HG03108 (cell line): Measurements from ENCODE around the gene RIPK1.

Experiments used
- ATAC-seq: cut with Tn5 transposase; IDR thresholded peaks from one replicate; pipeline ENCODE4 v1.9.1; 2021; ENCODE audit warnings: moderate library complexity; ENCODE audit not compliant: unreplicated experiment

Gene RIPK1

DNA sequence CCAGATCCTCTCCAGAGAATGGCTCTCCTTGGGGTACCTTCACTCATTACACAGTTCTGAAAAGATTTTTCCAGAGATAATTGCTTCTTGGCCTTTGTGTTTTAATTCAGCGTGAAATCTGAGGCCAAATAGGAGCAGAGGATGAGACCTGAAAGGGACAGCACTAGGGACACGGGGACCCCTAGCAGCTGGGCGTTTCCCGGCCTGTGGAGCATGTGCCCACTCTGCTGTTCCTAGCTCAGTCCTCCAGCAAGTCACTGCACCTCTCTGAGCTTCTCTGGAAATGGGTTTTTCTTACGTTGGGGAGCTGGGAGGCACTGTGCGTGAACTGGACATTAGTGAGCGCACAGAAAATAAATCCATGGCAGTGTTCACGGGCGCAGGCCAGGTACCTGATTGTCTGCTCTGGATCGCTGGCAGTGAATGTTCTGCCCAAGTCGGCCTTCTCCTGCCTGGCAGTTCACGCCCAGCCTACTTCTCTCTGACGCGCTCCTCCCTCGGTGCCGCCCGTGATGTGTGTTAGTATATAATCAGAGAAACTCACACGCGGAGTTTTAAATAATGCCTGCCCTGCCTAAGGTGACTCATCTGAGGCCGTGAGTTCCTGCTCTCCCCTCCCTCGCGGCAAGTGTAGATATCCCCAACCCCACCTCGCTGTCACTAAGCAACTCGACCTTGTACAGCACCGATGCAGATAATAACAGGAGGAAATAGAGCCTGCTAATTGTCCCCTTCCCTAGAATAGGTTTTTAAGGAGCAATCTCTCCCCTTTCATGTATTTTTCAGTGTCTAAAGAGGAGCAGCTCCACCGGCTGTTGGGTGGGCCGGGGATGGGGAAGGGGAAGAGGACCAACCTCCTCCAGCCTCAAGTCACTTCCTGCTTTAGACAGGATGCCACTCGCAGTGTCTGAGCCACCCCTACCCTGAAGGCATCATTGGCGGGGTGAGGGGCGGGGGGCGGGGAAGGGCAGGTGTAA lies 91.8 kb downstream of the RIPK1 start:
- ATAC-seq: no peak

DNA sequence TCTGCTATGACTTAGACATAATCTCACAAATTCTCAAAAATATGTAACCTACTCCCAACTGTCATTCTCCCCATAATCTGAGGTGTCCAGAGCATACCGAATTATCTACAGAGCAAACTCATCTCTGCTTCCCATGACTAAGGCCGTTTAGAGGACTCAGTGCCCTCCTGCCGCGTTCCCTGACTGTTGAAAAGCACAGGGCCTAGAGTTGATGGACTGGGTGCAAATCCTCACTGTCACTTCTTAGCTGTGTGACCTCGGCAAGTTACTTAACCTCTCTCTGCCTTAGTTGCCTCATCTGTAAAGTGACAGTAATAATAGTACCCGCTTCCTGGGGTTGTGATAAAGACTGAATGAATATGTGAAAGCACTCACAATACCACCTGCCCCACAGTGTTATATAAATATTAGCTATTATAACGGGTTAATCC lies 93.8 kb downstream of the RIPK1 start:
- ATAC-seq: no peak

DNA sequence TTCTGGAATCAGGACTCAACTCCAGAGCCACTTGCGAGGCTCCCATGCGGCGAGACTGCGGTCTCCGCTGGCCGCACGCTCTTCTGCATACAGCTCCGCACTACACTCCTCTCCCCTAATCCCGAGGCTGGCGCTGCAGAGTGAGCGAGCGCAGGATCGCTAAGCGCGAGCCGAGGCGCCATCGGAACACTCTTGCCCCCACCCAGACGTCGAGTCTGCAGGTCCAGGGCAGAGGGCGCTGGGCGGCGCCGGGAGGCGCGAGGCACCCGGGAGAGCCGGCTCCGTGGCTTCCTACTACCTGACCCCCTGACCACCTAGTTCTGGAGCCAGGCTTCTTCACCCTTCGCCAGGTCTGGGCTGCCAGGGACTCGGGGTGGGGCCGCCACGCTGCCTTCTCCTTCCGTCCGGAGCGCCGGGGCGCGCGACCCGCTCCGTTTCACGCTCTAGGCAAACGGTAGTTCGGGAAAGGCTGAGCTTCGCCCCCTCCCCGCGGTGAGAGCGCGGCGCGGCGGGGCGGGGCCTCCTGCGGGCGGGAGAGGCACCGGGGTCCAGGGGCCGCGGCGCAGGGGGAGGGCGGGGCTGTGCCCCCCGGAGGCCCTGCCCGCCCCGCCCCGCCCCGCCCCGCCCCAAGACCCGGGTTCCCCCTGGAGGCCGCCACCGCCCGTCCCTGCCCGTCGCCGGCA lies 94.4 kb downstream of the RIPK1 start:
- ATAC-seq: peak; percentile 64

DNA sequence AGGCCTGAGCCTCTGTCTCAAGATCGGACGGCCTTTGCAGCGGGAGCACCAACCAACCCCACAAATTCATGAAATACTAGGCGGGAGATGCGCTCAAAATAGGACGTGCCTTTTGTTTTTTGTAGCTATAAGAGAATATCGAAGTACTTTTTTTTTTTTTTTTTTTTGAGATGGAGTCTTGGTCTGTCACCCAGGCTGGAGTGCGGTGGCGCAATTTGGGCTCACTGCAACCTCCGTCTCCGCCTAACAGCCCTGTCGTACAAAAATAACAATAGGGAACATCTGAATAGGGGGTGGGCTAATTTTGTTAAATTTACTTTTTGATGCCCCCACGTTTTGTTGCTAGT lies 94.9 kb downstream of the RIPK1 start:
- no peak for ATAC-seq

DNA sequence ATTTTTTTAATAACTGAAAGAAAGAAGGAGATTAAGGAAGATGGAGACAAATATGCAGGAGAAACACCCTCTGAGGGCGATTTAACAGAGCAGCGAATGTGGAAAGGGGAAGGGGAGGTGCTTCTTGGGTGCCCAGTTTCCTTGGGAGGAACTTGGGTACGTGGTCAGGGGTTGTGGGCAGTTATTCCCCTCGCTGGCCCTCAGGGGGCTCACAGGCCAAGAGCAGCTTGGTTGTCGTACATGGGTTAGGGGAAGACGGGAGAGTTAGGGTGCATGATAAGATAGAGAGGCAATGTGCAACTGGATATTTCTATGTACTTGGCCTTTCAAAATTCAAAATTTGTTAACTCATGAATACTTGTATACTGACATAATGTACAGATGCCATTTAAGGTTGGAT lies 96.1 kb downstream of the RIPK1 start:
- ATAC-seq: no peak
